Memory B cell (primary cell): ENCODE measurements around the gene LBX2.
"Not testable (repeated sequence)": the region's sequence is repeated elsewhere in the genome, so short reads cannot be mapped to it uniquely, and the experiment has no call there.

Experiments
- ATAC-seq: fragments of 150-1000 bp; cut with Tn5 transposase; 2 replicates; pipeline ENCODE4 v1.10.0; 2021; ENCODE audit warnings: low read depth, mild to moderate bottlenecking, moderate library complexity
- DNase-seq, 2 donors: peaks; one replicate each; pipeline ENCODE4 v3.0.0; 2022; ENCODE audit warnings: low spot score in 2 of 2
- H3K27ac Mint-ChIP-seq: one replicate; pipeline ENCODE4 v1.8.0; 2022; ENCODE audit warnings: mild to moderate bottlenecking, moderate library complexity, mixed read lengths
- H3K27me3 Mint-ChIP-seq: one replicate; pipeline ENCODE4 v1.8.0; 2022; ENCODE audit warnings: mixed read lengths
- H3K36me3 Mint-ChIP-seq: one replicate; pipeline ENCODE4 v1.8.0; 2022; ENCODE audit warnings: mild to moderate bottlenecking, mixed read lengths
- H3K4me1 Mint-ChIP-seq: one replicate; pipeline ENCODE4 v1.8.0; 2022; ENCODE audit warnings: mixed read lengths
- H3K4me3 Mint-ChIP-seq: one replicate; pipeline ENCODE4 v1.8.0; 2022; ENCODE audit warnings: mild to moderate bottlenecking, moderate library complexity, mixed read lengths
- H3K9me3 Mint-ChIP-seq: one replicate; pipeline ENCODE4 v1.8.0; 2022; ENCODE audit warnings: mixed read lengths

LBX2 gene

DNA sequence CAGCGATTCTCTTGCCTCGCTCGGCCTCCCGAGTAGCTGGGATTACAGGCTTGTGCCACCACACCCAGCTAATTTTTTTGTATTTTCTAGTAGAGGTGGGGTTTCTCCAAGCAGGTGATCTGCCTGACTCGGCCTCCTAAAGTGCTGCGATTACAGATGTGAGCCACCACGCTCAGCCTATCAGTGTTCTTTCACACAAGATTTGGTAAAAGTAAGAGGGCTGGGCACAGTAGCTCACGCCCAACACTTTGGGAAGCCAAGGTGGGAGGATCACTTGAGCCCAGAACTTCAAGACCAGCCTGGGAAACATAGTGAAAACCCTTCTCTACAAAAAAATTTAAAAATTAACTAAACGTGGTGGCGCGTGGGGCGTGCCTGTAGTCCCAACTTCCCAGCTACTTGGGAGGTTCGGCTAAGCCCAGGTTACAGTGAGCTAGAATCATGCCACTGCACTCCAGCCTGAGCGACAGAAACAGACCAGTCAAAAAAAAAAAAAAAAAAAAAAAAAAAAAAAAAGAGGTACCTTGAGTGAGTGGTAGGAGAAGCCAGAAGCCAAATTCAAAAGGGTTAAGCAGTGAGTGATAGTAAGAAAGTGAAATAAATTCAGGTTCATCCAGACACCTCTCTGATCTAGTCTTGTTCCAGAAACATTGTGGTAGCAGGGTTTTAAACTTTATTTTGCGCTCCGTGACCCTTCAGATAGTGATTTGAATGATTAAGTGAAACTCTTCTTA lies 27.9 kb downstream of the LBX2 start:
- DNase-seq (no peak), ATAC-seq (no peak)
- H3K36me3 Mint-ChIP-seq, result peaks cover 6% of the 10 kb centered on the region

GRCh38 chr2:74470742-74471141 lies 28.7 kb downstream of the LBX2 start:
- H3K27me3 Mint-ChIP-seq, ATAC-seq, DNase-seq, H3K36me3 Mint-ChIP-seq, H3K9me3 Mint-ChIP-seq: not testable (repeated sequence)
- H3K4me3 Mint-ChIP-seq, result peak overlapping the region; percentile 24
- peak overlapping the region; percentile 1 for H3K27ac Mint-ChIP-seq
- peaks cover 13% of the 10 kb centered on the region for H3K4me1 Mint-ChIP-seq

More for the DNA sequence above, 27.9 kb downstream of the LBX2 start:
- Mint-ChIP-seq H3K9me3 (no peaks in the 10 kb centered on the region), H3K4me1 (peaks cover 13% of the 10 kb centered on the region), H3K27me3 (no peaks in the 10 kb centered on the region), H3K27ac (peak overlapping the region; percentile 97), H3K4me3 (peak overlapping the region; percentile 96)

DNA sequence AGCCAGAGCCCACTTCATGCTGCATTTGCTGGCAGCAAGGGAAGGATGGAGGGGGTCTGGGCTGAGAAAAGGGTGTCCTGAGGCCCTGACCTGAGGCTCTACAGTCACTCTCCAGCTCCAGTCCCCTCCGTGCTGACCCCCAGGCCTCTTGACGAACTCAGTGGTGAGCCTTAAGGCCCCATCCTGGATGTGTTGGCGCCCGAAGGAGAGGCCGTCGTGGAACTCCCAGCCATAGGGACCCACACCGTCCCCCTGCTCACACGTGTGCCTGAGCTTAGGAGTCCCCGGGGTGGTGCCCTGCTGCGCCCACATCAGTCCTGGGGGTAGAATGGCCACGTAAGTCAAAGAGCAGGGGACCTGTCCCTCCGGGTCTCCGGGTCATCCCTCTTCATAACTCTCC lies 35.0 kb downstream of the LBX2 start:
- H3K27me3 Mint-ChIP-seq, result no peaks in the 10 kb centered on the region
- no peaks in the 10 kb centered on the region for H3K9me3 Mint-ChIP-seq
- H3K4me1 Mint-ChIP-seq, result peaks cover 23% of the 10 kb centered on the region
- H3K27ac Mint-ChIP-seq, result peak overlapping the region; percentile 97
- peak overlapping the region; percentile 98 for H3K4me3 Mint-ChIP-seq
- H3K36me3 Mint-ChIP-seq, result peaks cover 6% of the 10 kb centered on the region
- ATAC-seq (no peak), DNase-seq (no peak)

DNA sequence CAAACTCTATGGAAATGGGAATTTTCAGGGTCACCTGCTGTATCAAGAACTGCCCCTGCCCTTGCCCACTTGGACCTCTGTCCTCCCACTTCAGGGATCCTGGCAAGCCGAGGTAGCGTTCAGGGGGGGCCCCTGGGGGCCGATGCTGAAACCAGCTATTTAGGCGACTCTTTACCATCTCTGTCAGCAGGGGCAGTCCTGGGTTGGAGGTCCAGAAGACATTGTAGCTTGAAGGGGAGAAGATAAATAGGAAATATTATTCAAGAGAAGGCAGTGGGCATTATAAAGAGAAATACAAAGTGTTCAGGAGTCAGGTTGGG lies 36.7 kb downstream of the LBX2 start:
- Mint-ChIP-seq H3K4me1 (peaks cover 28% of the 10 kb centered on the region), H3K36me3 (peaks cover 6% of the 10 kb centered on the region), H3K9me3 (no peaks in the 10 kb centered on the region), H3K27ac (peak overlapping the region; percentile 24), H3K4me3 (no peak overlapping the region), H3K27me3 (no peaks in the 10 kb centered on the region)
- DNase-seq (no peak), ATAC-seq (no peak)

DNA sequence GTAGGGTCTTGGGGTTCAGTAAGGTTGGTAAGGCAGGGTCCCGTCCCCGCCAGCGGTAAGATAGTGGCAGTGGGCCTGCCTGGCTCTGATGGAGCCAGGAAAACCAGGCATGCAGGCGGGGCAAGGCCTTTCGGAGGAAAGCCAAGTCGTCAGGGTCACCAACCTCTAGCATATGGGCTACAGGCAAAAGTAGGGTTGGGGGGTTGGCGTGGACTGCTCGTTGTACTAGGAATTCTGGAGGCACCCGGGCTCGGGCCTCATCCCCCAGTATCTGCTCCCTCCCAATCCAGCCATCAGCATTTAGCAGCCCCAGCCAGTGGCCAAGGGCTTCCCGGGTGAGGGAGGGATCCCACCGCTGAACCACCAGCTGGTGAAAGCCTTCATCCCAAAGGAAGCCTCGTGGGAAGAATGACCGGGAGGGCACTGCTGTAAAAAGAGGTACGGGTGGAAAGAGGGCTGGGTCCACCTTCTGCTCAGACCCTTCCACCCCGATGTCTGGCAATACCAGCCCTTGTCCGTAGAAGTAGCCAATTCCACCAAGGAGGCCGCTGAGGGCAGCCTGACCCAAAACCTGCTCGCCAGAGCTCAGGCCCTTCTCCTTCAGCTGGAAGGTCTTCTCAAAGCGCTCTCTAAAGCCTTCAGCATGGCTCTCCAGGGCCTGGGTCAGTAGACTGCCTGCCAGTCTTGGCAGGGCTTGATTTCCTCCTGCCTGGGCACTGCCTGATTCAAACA lies 37.2 kb downstream of the LBX2 start:
- Mint-ChIP-seq H3K9me3 (no peaks in the 10 kb centered on the region), H3K27ac (peak overlapping the region; percentile 24), H3K4me1 (peaks cover 29% of the 10 kb centered on the region), H3K36me3 (peaks cover 6% of the 10 kb centered on the region), H3K27me3 (no peaks in the 10 kb centered on the region), H3K4me3 (no peak overlapping the region)
- ATAC-seq, result no peak
- DNase-seq, result no peak

DNA sequence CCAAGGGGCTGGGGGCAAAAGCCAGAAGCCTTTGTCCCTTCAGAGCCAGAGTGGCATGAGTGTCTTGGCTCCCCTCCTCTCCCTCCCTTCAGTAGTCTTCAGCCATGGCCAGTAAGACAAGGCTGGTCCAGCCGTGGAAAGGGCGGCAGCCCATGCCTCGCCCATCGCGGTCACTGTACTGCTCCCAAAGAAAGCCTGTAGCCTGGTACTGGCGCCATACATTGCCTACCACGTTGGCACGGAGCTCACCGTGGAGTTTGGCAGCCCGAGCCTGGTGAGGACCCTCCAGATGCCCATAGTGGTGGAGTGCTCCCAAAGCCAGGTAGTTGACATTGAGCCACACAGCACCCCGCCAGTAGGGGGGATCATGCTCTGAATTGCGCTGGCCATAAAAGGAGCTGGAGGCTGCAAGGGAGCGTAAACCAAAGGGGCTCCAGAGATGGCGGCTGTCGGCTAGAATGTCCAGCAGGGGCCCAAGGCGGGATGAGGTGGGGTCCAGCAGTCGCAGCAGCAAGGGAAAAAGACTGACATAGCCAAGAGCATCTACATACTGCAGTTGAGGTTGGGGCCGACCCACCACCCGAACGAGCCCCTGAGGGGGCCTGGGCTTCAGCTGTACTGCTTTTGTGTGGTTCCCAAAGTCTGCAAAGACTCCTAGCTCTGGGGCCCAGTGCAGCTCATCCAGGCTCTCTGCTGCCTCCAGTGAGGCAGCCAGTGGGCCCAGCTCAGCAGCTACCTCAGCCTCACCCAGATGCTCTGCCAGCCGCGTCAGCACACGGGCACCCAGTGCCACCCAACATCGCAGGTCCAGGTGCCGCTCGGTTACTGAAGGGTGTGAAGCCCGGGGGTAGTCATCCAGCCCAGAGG lies 38.0 kb downstream of the LBX2 start:
- ATAC-seq (no peak), DNase-seq (no peak)
- Mint-ChIP-seq H3K4me3 (no peak overlapping the region), H3K9me3 (no peaks in the 10 kb centered on the region), H3K27me3 (no peaks in the 10 kb centered on the region), H3K4me1 (peaks cover 37% of the 10 kb centered on the region), H3K27ac (no peak overlapping the region), H3K36me3 (peaks cover 9% of the 10 kb centered on the region)

- Mint-ChIP-seq H3K4me3 (peak overlapping the region; percentile 21), H3K4me1 (peaks cover 42% of the 10 kb centered on the region), H3K36me3 (peaks cover 11% of the 10 kb centered on the region)
Measured at GRCh38 chr2:74460187-74460586, 39.2 kb downstream of the LBX2 start.

GRCh38 chr2:74459503-74460118 lies 39.8 kb downstream of the LBX2 start:
- H3K4me3 Mint-ChIP-seq, result peak overlapping the region; percentile 83
- H3K4me1 Mint-ChIP-seq, result peaks cover 48% of the 10 kb centered on the region
- not testable (repeated sequence) for DNase-seq, ATAC-seq, H3K27ac Mint-ChIP-seq, H3K9me3 Mint-ChIP-seq, H3K27me3 Mint-ChIP-seq
- H3K36me3 Mint-ChIP-seq, result peaks cover 11% of the 10 kb centered on the region

More at GRCh38 chr2:74460187-74460586, 39.2 kb downstream of the LBX2 start:
- not testable (repeated sequence) for H3K27me3 Mint-ChIP-seq, H3K27ac Mint-ChIP-seq, ATAC-seq, H3K9me3 Mint-ChIP-seq, DNase-seq

GRCh38 chr2:74458938-74459363 lies 40.5 kb downstream of the LBX2 start:
- H3K4me3 Mint-ChIP-seq, result peak overlapping the region; percentile 96
- DNase-seq (no peak), ATAC-seq (no peak)
- H3K9me3 Mint-ChIP-seq, result no peaks in the 10 kb centered on the region
- no peaks in the 10 kb centered on the region for H3K27me3 Mint-ChIP-seq
- H3K36me3 Mint-ChIP-seq, result peaks cover 11% of the 10 kb centered on the region
- peak overlapping the region; percentile 99 for H3K27ac Mint-ChIP-seq
- peaks cover 44% of the 10 kb centered on the region for H3K4me1 Mint-ChIP-seq

DNA sequence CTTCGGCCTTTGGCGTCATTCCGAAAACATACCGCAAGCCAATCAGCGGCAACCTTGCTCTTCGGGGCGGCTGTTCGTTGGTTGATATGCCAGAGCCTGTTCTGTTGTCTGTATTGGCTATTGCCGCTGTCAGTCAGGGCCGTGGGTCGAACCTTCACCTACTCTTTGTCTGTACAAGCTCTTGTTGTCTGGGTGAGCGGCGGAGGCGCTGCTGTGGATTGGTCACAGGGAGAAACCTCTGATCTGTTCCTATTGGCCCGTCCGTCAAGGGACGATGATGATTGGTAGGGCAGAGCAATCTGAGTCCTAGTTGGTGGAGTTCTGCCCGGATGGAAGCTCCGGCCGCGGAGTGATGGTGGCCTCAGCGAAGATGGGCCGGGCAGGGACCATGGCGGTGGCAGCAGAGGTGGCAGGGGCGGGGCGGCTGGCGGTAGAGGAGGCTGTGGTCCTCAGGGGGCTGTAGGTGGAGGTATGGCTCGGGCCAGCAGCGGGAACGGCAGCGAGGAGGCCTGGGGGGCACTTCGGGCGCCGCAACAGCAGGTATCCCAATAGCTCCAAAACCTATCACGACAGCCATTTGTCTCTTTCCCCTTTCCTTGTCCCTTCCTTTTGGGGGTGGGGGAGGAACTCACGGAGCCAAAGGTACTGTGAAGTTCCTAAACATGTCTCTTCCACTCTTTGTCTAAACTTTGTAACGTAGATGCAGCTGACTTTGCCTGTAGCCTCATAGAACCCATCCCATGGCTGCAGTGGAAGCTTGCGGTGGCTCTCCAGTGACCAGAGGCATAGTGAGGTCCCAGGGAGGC lies 41.1 kb downstream of the LBX2 start, which contains the start of gene WBP1:
Gene WBP1, plus strand, starts transcription at position 307 of the 806 bp plus-strand sequence. Its CDS starts 165 bp downstream, at position 472.
- no peaks in the 10 kb centered on the region for H3K9me3 Mint-ChIP-seq
- DNase-seq (peak in 1 of 2 donors; percentile 96), ATAC-seq (peak; percentile 76)
- peak within 1 kb of the TSS; percentile 99 for H3K27ac Mint-ChIP-seq
- peaks cover 11% of the 10 kb centered on the region for H3K36me3 Mint-ChIP-seq
- H3K4me1 Mint-ChIP-seq, result peaks cover 44% of the 10 kb centered on the region
- peak within 1 kb of the TSS; percentile 96 for H3K4me3 Mint-ChIP-seq
- no peaks in the 10 kb centered on the region for H3K27me3 Mint-ChIP-seq

DNA sequence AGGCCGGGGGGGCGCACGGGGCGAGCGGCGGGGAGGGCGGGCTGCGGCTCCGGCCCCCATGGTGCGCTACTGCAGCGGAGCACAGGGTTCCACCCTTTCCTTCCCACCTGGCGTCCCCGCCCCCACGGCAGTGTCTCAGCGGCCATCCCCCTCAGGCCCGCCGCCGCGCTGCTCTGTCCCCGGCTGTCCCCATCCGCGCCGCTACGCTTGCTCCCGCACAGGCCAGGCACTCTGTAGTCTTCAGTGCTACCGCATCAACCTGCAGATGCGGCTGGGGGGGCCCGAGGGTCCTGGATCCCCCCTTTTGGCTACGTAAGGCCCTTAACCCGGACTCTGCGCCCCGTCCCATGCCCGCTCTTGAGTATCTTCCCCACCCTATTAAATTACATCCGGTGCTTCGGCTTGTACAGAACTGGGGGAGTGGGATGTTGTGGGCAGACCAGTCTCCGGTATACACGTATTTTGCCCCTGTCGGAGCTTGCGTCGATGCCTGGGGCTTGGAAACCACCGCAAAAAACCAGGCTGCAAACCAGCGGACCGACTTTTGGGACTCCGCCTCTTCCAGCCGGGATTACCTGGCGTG lies 41.8 kb downstream of the LBX2 start:
- Mint-ChIP-seq H3K4me3 (peak overlapping the region; percentile 96), H3K27ac (peak overlapping the region; percentile 99), H3K4me1 (peaks cover 41% of the 10 kb centered on the region), H3K27me3 (no peaks in the 10 kb centered on the region), H3K36me3 (peaks cover 8% of the 10 kb centered on the region), H3K9me3 (no peaks in the 10 kb centered on the region)
- ATAC-seq, result peak; percentile 47
- DNase-seq, result peak; percentile 85 to 89

DNA sequence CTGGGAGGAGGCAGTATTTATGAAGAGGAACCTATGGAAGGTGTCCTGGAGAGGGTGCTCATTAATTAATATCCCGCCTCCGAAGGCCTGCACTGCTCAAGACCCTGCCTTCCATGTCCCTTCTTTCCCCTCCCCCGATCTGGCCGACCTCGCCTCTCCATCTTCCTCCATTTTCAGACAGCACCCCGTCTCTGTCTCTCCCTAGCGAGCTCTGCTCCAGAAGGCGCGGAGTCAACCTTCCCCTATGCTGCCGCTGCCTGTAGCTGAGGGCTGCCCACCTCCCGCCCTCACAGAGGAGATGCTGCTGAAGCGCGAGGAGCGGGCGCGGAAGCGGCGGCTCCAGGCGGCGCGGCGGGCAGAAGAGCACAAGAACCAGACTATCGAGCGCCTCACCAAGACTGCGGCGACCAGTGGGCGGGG lies 42.3 kb downstream of the LBX2 start:
- no peaks in the 10 kb centered on the region for H3K9me3 Mint-ChIP-seq
- peaks cover 43% of the 10 kb centered on the region for H3K4me1 Mint-ChIP-seq
- peak overlapping the region; percentile 96 for H3K4me3 Mint-ChIP-seq
- peaks cover 5% of the 10 kb centered on the region for H3K36me3 Mint-ChIP-seq
- ATAC-seq (no peak), DNase-seq (no peak)
- H3K27me3 Mint-ChIP-seq, result no peaks in the 10 kb centered on the region
- H3K27ac Mint-ChIP-seq, result peak overlapping the region; percentile 99
